H9 (cell line): ENCODE data around the gene KDM1B. TPM values are rescaled to one million over a fixed set of nuclear protein-coding genes. Genes with fewer than 3 reads are reported as not detected.

Experiments
- DNase-seq: peaks from one replicate; pipeline ENCODE4 v3.0.0-alpha.2; 2017
- H2AFZ ChIP-seq: one replicate; pipeline ENCODE4 v1.6.1; 2013; ENCODE audit warnings: mild to moderate bottlenecking, low read length, control low read depth, moderate library complexity
- H2AK5ac ChIP-seq: 2 replicates; pipeline ENCODE4 v1.6.1; 2013; ENCODE audit warnings: low read length, control low read depth, mixed read lengths; ENCODE audit not compliant: insufficient read length
- H2BK120ac ChIP-seq: one replicate; pipeline ENCODE4 v1.6.1; 2013; ENCODE audit warnings: low read depth, mild to moderate bottlenecking, low read length, control low read depth, inconsistent platforms; ENCODE audit not compliant: poor library complexity, severe bottlenecking
- H2BK12ac ChIP-seq: 2 replicates; pipeline ENCODE4 v1.6.1; 2013; ENCODE audit warnings: low read length, control low read depth, mixed read lengths, low read depth; ENCODE audit not compliant: insufficient read length
- H2BK15ac ChIP-seq: 2 replicates; pipeline ENCODE4 v1.6.1; 2013; ENCODE audit warnings: low read depth, low read length, control low read depth
- H2BK20ac ChIP-seq: one replicate; pipeline ENCODE4 v1.6.1; 2013; ENCODE audit warnings: low read depth, mild to moderate bottlenecking, low read length, control low read depth, inconsistent platforms; ENCODE audit not compliant: poor library complexity, severe bottlenecking
- H2BK5ac ChIP-seq: 2 replicates; pipeline ENCODE4 v1.6.1; 2013; ENCODE audit warnings: low read length, control low read depth, mixed read lengths; ENCODE audit not compliant: insufficient read length
- H3K14ac ChIP-seq: 2 replicates; pipeline ENCODE4 v1.6.1; 2013; ENCODE audit warnings: low read length, control low read depth; ENCODE audit not compliant: insufficient read depth
- H3K18ac ChIP-seq: 2 replicates; pipeline ENCODE4 v1.6.1; 2013; ENCODE audit warnings: low read depth, mild to moderate bottlenecking, mixed read lengths, low read length, control low read depth; ENCODE audit not compliant: insufficient read length
- H3K23ac ChIP-seq: 2 replicates; pipeline ENCODE4 v1.6.1; 2013; ENCODE audit warnings: low read length, control low read depth, mixed read lengths, low read depth; ENCODE audit not compliant: insufficient read length
- H3K23me2 ChIP-seq: 2 replicates; pipeline ENCODE4 v1.6.1; 2013; ENCODE audit warnings: low read depth, mild to moderate bottlenecking, mixed read lengths, low read length, control low read depth; ENCODE audit not compliant: insufficient read length, poor library complexity, severe bottlenecking
- H3K27ac ChIP-seq: 2 replicates; pipeline ENCODE4 v1.5.1; 2013; ENCODE audit warnings: low read length, control low read depth, mixed read lengths, low read depth; ENCODE audit not compliant: insufficient read length
- H3K27me3 ChIP-seq: 2 replicates; pipeline ENCODE4 v1.6.1; 2013; ENCODE audit warnings: low read length, control low read depth, inconsistent platforms; ENCODE audit not compliant: insufficient read depth
- H3K4ac ChIP-seq: 2 replicates; pipeline ENCODE4 v1.6.1; 2013; ENCODE audit warnings: low read depth, mild to moderate bottlenecking, control low read depth, inconsistent platforms, low read length, moderate library complexity
- H3K4me1 ChIP-seq: 2 replicates; pipeline ENCODE4 v1.6.1; 2013; ENCODE audit warnings: low read length, control low read depth, inconsistent platforms; ENCODE audit not compliant: insufficient read depth
- H3K4me2 ChIP-seq: 2 replicates; pipeline ENCODE4 v1.6.1; 2013; ENCODE audit warnings: low read length, control low read depth, mixed read lengths; ENCODE audit not compliant: insufficient read length, insufficient read depth
- H3K56ac ChIP-seq: 2 replicates; pipeline ENCODE4 v1.6.1; 2013; ENCODE audit warnings: low read depth, mild to moderate bottlenecking, mixed read lengths, low read length, control low read depth; ENCODE audit not compliant: insufficient read length
- H3K79me1 ChIP-seq: 2 replicates; pipeline ENCODE4 v1.6.1; 2013; ENCODE audit warnings: low read depth, mild to moderate bottlenecking, moderate library complexity, low read length, control low read depth, inconsistent platforms; ENCODE audit not compliant: insufficient read depth, poor library complexity, severe bottlenecking
- H3K79me2 ChIP-seq: 2 replicates; pipeline ENCODE4 v1.6.1; 2013; ENCODE audit warnings: low read length, control low read depth, inconsistent platforms; ENCODE audit not compliant: insufficient read depth
- H3K9ac ChIP-seq: 2 replicates; pipeline ENCODE4 v1.6.1; 2013; ENCODE audit warnings: low read length, control low read depth, mixed read lengths; ENCODE audit not compliant: insufficient read length; ENCODE audit errors: extremely low read depth
- H3K9me3 ChIP-seq: one replicate; pipeline ENCODE4 v1.6.1; 2013; ENCODE audit warnings: low read depth, low read length, inconsistent platforms; ENCODE audit not compliant: control insufficient read depth
- H3T11ph ChIP-seq: one replicate; pipeline ENCODE4 v1.6.1; 2013; ENCODE audit warnings: mild to moderate bottlenecking, low read length, control low read depth, inconsistent platforms
- H4K20me1 ChIP-seq: one replicate; pipeline ENCODE4 v1.6.1; 2013; ENCODE audit not compliant: control insufficient read depth, insufficient read length, insufficient read depth
- H4K5ac ChIP-seq: 2 replicates; pipeline ENCODE4 v1.6.1; 2013; ENCODE audit warnings: low read depth, mild to moderate bottlenecking, mixed read lengths, low read length, control low read depth; ENCODE audit not compliant: insufficient read length
- H4K8ac ChIP-seq: replicated peaks from 2 replicates; pipeline ENCODE4 v1.6.1; 2013; ENCODE audit warnings: low read length, control low read depth, mixed read lengths, low read depth; ENCODE audit not compliant: insufficient read length
- H4K91ac ChIP-seq: 2 replicates; pipeline ENCODE4 v1.6.1; 2013; ENCODE audit warnings: low read depth, mild to moderate bottlenecking, moderate library complexity, mixed read lengths, low read length, control low read depth; ENCODE audit not compliant: insufficient read length
- H3K27ac Mint-ChIP-seq, 3 experiments: 2 replicates in 2 of 3; 3 replicates in 1 of 3; pipeline ENCODE4 v1.8.0; 2020 to 2021; ENCODE audit warnings: mixed read lengths in 3 of 3, mild to moderate bottlenecking in 1 of 3, moderate library complexity in 1 of 3
- H3K27me3 Mint-ChIP-seq: 2 replicates; pipeline ENCODE4 v1.8.0; 2021; ENCODE audit warnings: low read depth, mild to moderate bottlenecking, moderate library complexity, mixed read lengths
- H3K36me3 Mint-ChIP-seq, 3 experiments: 2 replicates in 2 of 3; 3 replicates in 1 of 3; pipeline ENCODE4 v1.8.0; 2020 to 2021; ENCODE audit warnings: low read depth in 3 of 3, mixed read lengths in 3 of 3; ENCODE audit not compliant: insufficient read depth in 1 of 3
- H3K4me1 Mint-ChIP-seq, 2 experiments: 2 replicates each; pipeline ENCODE4 v1.8.0; 2020; ENCODE audit warnings: mixed read lengths in 2 of 2
- H3K4me3 Mint-ChIP-seq, 2 experiments: 2 replicates in 1 of 2; 3 replicates in 1 of 2; pipeline ENCODE4 v1.8.0; 2020 to 2021; ENCODE audit warnings: mild to moderate bottlenecking in 2 of 2, mixed read lengths in 2 of 2, moderate library complexity in 1 of 2
- H3K9me3 Mint-ChIP-seq, 2 experiments: 2 replicates in 1 of 2; 3 replicates in 1 of 2; pipeline ENCODE4 v1.8.0; 2020; ENCODE audit warnings: mild to moderate bottlenecking in 2 of 2, mixed read lengths in 2 of 2, moderate library complexity in 1 of 2
- CTCF ChIP-seq: fragments of 200-600 bp; sonication (generic); conservative IDR thresholded peaks from 3 replicates; pipeline ENCODE4 v1.8.0; 2021; ENCODE audit warnings: antibody characterized with exemption, mild to moderate bottlenecking
- WGBS: extraction: QIAGEN DNeasy Blood & Tissue Kit; methylation state at CpG from one replicate; pipeline ENCODE4 v1.1.7; 2013; ENCODE audit warnings: missing lambda C conversion rate, low lambda C conversion rate, mixed read lengths; ENCODE audit not compliant: insufficient read length; ENCODE audit errors: extremely low coverage; 5-methylcytosine and 5-hydroxymethylcytosine counted together
- total RNA-seq: library from RNA; stranded (reverse); gene quantifications from 2 replicates; pipeline ENCODE4 v1.2.1, GENCODE V29; 2021

KDM1B gene
- total RNA-seq, 1 experiment from 2014 or later = 5.4 TPM

- H3K4me1 ChIP-seq = no peaks in the 10 kb centered on the region
- no CpG with 5 or more reads among the region's 2 CpGs for WGBS
Observed at GRCh38 chr6:18162401-18162800, 7.2 kb downstream of the KDM1B start.

More at GRCh38 chr6:18162401-18162800, 7.2 kb downstream of the KDM1B start:
- Histone ChIP-seq H4K5ac (no peak overlapping the region), H4K8ac (no peak overlapping the region), H4K91ac (no peak overlapping the region), H3K18ac (no peak overlapping the region), H3K27ac (no peak overlapping the region), H3K9me3 (no peaks in the 10 kb centered on the region), H3K79me1 (no peaks in the 10 kb centered on the region), H2BK15ac (no peak overlapping the region), H3K79me2 (no peaks in the 10 kb centered on the region), H3K27me3 (no peaks in the 10 kb centered on the region), H3K23me2 (no peaks in the 10 kb centered on the region), H3K9ac (no peak overlapping the region), H2BK20ac (no peak overlapping the region), H3T11ph (no peak overlapping the region), H4K20me1 (no peaks in the 10 kb centered on the region), H2AFZ (no peak overlapping the region), H2BK120ac (no peak overlapping the region), H3K4me2 (no peak overlapping the region), H2BK5ac (no peak overlapping the region), H3K4ac (no peak overlapping the region), H3K23ac (no peak overlapping the region), H3K56ac (no peak overlapping the region), H3K14ac (no peak overlapping the region), H2BK12ac (no peak overlapping the region), H2AK5ac (no peak overlapping the region)
- Mint-ChIP-seq H3K4me1 (no peaks in the 10 kb centered on the region), H3K36me3 (peaks cover 22 to 55% (median 42%) of the 10 kb centered on the region in 3 experiments), H3K27me3 (no peaks in the 10 kb centered on the region), H3K9me3 (peaks cover 0 to 4% of the 10 kb centered on the region in 2 experiments; a peak in 1 of 5 replicates), H3K27ac (no peak overlapping the region), H3K4me3 (no peak overlapping the region)
- DNase-seq = no peak
- no peak for TF ChIP-seq CTCF
